GM23338 (cell line): Measurements from ENCODE around the gene WTIP.

Experiments used
- EZH2 ChIP-seq: fragments of 200-600 bp; sonication (generic); IDR thresholded peaks from one replicate; pipeline ENCODE4 v1.8.0; 2017; ENCODE audit warnings: antibody characterized with exemption, mild to moderate bottlenecking, low read depth; ENCODE audit not compliant: unreplicated experiment
- JUNB ChIP-seq: IDR thresholded peaks from one replicate; pipeline ENCODE4 v1.6.1; 2016; ENCODE audit warnings: antibody characterized with exemption; ENCODE audit not compliant: unreplicated experiment
- POLR2AphosphoS5 ChIP-seq: IDR thresholded peaks from 2 replicates; pipeline ENCODE4 v1.6.1; 2016; ENCODE audit warnings: antibody characterized with exemption, low read depth
- TF ChIP-seq, protein P1 (sequence below), 2 experiments: fragments of 200-600 bp in 1 of 2; sonication (generic) in 1 of 2; conservative IDR thresholded peaks; 2 replicates each; pipeline versions ENCODE4 v1.5.1 to v1.6.1; 2016 to 2017; ENCODE audit warnings: antibody characterized with exemption in 2 of 2, low read depth in 2 of 2, mild to moderate bottlenecking in 2 of 2, moderate library complexity in 1 of 2
- TF ChIP-seq, protein P2 (sequence below): IDR thresholded peaks from one replicate; pipeline ENCODE4 v1.6.1; 2018; ENCODE audit warnings: antibody characterized with exemption; ENCODE audit not compliant: unreplicated experiment

- TF ChIP-seq, protein P1, sequence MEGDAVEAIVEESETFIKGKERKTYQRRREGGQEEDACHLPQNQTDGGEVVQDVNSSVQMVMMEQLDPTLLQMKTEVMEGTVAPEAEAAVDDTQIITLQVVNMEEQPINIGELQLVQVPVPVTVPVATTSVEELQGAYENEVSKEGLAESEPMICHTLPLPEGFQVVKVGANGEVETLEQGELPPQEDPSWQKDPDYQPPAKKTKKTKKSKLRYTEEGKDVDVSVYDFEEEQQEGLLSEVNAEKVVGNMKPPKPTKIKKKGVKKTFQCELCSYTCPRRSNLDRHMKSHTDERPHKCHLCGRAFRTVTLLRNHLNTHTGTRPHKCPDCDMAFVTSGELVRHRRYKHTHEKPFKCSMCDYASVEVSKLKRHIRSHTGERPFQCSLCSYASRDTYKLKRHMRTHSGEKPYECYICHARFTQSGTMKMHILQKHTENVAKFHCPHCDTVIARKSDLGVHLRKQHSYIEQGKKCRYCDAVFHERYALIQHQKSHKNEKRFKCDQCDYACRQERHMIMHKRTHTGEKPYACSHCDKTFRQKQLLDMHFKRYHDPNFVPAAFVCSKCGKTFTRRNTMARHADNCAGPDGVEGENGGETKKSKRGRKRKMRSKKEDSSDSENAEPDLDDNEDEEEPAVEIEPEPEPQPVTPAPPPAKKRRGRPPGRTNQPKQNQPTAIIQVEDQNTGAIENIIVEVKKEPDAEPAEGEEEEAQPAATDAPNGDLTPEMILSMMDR (conservative IDR thresholded peaks at IDR 0.05; ENCODE audit: low read depth in 2 of 2), result no peak
- TF ChIP-seq, protein P2, sequence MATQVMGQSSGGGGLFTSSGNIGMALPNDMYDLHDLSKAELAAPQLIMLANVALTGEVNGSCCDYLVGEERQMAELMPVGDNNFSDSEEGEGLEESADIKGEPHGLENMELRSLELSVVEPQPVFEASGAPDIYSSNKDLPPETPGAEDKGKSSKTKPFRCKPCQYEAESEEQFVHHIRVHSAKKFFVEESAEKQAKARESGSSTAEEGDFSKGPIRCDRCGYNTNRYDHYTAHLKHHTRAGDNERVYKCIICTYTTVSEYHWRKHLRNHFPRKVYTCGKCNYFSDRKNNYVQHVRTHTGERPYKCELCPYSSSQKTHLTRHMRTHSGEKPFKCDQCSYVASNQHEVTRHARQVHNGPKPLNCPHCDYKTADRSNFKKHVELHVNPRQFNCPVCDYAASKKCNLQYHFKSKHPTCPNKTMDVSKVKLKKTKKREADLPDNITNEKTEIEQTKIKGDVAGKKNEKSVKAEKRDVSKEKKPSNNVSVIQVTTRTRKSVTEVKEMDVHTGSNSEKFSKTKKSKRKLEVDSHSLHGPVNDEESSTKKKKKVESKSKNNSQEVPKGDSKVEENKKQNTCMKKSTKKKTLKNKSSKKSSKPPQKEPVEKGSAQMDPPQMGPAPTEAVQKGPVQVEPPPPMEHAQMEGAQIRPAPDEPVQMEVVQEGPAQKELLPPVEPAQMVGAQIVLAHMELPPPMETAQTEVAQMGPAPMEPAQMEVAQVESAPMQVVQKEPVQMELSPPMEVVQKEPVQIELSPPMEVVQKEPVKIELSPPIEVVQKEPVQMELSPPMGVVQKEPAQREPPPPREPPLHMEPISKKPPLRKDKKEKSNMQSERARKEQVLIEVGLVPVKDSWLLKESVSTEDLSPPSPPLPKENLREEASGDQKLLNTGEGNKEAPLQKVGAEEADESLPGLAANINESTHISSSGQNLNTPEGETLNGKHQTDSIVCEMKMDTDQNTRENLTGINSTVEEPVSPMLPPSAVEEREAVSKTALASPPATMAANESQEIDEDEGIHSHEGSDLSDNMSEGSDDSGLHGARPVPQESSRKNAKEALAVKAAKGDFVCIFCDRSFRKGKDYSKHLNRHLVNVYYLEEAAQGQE, result no peak
- TF ChIP-seq JUNB (no peak), EZH2 (no peak), POLR2AphosphoS5 (no peak)
Observed at GRCh38 chr19:34523408-34523807, 41.9 kb downstream of the WTIP start.
